Pancreas (tissue), 10 donors: ENCODE results near the gene EXOC3. TPM values are rescaled to one million over a fixed set of nuclear protein-coding genes. Genes with fewer than 3 reads are reported as not detected.

Source experiments
- ATAC-seq, 4 donors: fragments of 200-7000 bp; cut with Tn5 transposase; one replicate each; pipeline versions ENCODE4 v1.8.0 to v1.9.1; 2020; ENCODE audit warnings: mild to moderate bottlenecking in 4 of 4, moderate library complexity in 4 of 4
- DNase-seq, 6 donors: peaks; one replicate each; pipeline ENCODE4 v3.0.0-alpha.2; 2020
- FAIRE-seq: peaks from 2 replicates; lab custom pipeline; 2012; peaks lifted over from hg19 to GRCh38; lab: Jason Lieb, UNC
- H3K27ac ChIP-seq, 4 donors: fragments of 200-600 bp; sonication (generic); 1 replicate in 3 of 4; 2 replicates in 1 of 4; pipeline versions ENCODE4 v1.5.0 to v1.8.0; 2020
- H3K27me3 ChIP-seq, 4 donors: fragments of 200-600 bp; one replicate each; pipeline ENCODE4 v1.8.0; 2021
- H3K36me3 ChIP-seq, 3 donors: fragments of 200-600 bp; sonication (generic) in 1 of 3; one replicate each; pipeline versions ENCODE4 v1.5.0 to v1.8.0; 2020 to 2021
- H3K4me1 ChIP-seq, 3 donors: fragments of 200-600 bp; one replicate each; pipeline ENCODE4 v1.8.0; 2021
- H3K4me3 ChIP-seq, 4 donors: fragments of 200-600 bp; sonication (generic) in 2 of 4; one replicate each; pipeline versions ENCODE4 v1.5.0 to v1.8.0; 2020 to 2021
- H3K9me3 ChIP-seq, 4 donors: fragments of 200-600 bp; one replicate each; pipeline ENCODE4 v1.8.0; 2021
- WGBS, 2 donors: extraction: QIAGEN DNeasy Blood & Tissue Kit; methylation state at CpG; one replicate each; pipeline ENCODE4 v1.1.7; 2013; 5-methylcytosine and 5-hydroxymethylcytosine counted together
- intact Hi-C, 3 donors: fragments of 100-400 bp; cut with DNase I; formaldehyde crosslinking; loops; one replicate each; pipeline versions ENCODE4 v1.11.1 to v1.14.2; 2022
- polyA plus RNA-seq, 2 donors: library from polyadenylated mRNA; stranded (reverse); fragments of 200-250 nt; gene quantifications; one replicate each; pipeline ENCODE4 v1.2.3, GENCODE V29; 2013
- total RNA-seq, 6 donors: library from RNA; stranded (reverse); fragmentation: NEBNext Ultra II Directional in 4 of 6; extraction: Animal tissue kit (Norgen Biotek cat#: 25700) in 4 of 6; gene quantifications; one replicate each; pipeline versions ENCODE4 v1.2.1 to v1.2.4, GENCODE V29; 2021 to 2023
- TF ChIP-seq, protein P1 (sequence below), 4 donors: fragments of 200-600 bp; sonication (generic) in 3 of 4; IDR thresholded peaks; one replicate each; pipeline versions ENCODE4 v1.5.0 to v1.8.0; 2021; ENCODE audit warnings: antibody characterized with exemption in 4 of 4
- donor health status: healthy with polysubstance abuse.
- donor health status: DM: no; HTN: no; CAD: no; lungs with moderate emphysema.
- donor health status: DM: no; HTN: no; CAD: no.
- donor health status: control.
- donor health status: control.
- donor health status: Bipolar disorder and iron deficiency.
- donor health status: DM: yes; HTN: yes; CAD: no.
- donor health status: DM: no; HTN: no; CAD: no.
- donor health status: DM: no; HTN: no; CAD: no.
- donor health status: DM: yes; HTN: yes; CAD: no.

The EXOC3 gene
- total and polyA plus RNA-seq, 8 donors, result 24.5 to 71.8 (median 38.8) TPM

DNA sequence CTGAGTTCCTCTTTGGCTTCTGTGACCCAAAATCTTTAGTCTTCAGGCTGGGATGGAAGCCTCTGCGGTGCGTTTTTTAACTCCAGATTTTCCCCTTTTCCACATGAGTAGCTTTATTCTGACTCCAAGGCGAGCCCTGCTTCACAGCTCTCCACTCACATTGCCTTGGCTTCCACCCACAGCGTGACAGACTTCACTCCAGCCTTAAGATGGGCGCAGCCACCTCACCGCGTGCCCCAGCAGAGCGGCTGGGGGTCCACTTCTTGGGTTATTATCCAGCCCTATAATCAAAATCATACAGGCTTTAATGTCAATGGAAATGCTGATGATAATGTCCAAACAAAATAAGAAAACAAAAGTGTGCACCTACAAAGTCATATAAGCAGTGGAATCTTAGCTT is 1.2 kb downstream of the EXOC3 start:
- no peaks in the 10 kb centered on the region for H3K9me3 ChIP-seq
- FAIRE-seq (no peak), DNase-seq (peak in 1 of 6 donors; percentile 30), ATAC-seq (no peak)
- no peak overlapping the region for H3K27ac ChIP-seq
- peak overlapping the region in 3 of 4 donors; percentile 63 to 91 (median 89) for H3K4me3 ChIP-seq
- peaks cover 0 to 20% (median 14%) of the 10 kb centered on the region in 3 donors for H3K36me3 ChIP-seq
- no peaks in the 10 kb centered on the region for H3K27me3 ChIP-seq
- TF ChIP-seq, protein P1, sequence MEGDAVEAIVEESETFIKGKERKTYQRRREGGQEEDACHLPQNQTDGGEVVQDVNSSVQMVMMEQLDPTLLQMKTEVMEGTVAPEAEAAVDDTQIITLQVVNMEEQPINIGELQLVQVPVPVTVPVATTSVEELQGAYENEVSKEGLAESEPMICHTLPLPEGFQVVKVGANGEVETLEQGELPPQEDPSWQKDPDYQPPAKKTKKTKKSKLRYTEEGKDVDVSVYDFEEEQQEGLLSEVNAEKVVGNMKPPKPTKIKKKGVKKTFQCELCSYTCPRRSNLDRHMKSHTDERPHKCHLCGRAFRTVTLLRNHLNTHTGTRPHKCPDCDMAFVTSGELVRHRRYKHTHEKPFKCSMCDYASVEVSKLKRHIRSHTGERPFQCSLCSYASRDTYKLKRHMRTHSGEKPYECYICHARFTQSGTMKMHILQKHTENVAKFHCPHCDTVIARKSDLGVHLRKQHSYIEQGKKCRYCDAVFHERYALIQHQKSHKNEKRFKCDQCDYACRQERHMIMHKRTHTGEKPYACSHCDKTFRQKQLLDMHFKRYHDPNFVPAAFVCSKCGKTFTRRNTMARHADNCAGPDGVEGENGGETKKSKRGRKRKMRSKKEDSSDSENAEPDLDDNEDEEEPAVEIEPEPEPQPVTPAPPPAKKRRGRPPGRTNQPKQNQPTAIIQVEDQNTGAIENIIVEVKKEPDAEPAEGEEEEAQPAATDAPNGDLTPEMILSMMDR (IDR thresholded peaks at IDR 0.05), result no peak
- 77 to 89% methylated on average over 8 of the region's 8 CpGs for WGBS, 2 donors
- intact Hi-C loops, result no loop called here
- H3K4me1 ChIP-seq, result peaks cover 0 to 13% (median 6%) of the 10 kb centered on the region in 3 donors

DNA sequence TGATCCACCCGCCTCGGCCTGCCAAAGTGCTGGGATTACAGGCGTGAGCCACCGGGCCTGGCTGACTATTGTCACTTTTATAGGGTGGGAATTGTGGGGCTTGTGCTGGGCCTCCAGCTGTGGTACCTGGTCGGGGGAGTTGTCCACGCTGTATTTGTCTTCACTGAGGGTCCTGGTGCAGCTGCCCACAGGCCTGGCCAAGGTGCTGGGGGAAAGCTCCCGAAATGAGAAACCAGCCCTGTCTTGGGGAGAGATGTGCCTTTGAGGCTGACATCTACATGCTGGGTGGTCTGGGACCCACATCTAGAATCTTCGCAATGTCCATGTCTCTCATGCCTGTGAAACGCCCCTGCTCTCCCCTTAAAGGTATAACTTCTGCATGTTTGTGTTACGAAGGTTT is 2.6 kb downstream of the EXOC3 start:
- Histone ChIP-seq H3K4me3 (no peak overlapping the region), H3K27me3 (no peaks in the 10 kb centered on the region), H3K36me3 (peaks cover 0 to 26% (median 16%) of the 10 kb centered on the region in 3 donors), H3K4me1 (peaks cover 0 to 13% (median 6%) of the 10 kb centered on the region in 3 donors), H3K9me3 (no peaks in the 10 kb centered on the region), H3K27ac (no peak overlapping the region)
- TF ChIP-seq, protein P1 (IDR thresholded peaks at IDR 0.05), result no peak
- DNase-seq (no peak), FAIRE-seq (no peak), ATAC-seq (no peak)
- intact Hi-C loops, result no loop called here
- 87 to 89% methylated on average over 10 of the region's 10 CpGs for WGBS, 2 donors

DNA sequence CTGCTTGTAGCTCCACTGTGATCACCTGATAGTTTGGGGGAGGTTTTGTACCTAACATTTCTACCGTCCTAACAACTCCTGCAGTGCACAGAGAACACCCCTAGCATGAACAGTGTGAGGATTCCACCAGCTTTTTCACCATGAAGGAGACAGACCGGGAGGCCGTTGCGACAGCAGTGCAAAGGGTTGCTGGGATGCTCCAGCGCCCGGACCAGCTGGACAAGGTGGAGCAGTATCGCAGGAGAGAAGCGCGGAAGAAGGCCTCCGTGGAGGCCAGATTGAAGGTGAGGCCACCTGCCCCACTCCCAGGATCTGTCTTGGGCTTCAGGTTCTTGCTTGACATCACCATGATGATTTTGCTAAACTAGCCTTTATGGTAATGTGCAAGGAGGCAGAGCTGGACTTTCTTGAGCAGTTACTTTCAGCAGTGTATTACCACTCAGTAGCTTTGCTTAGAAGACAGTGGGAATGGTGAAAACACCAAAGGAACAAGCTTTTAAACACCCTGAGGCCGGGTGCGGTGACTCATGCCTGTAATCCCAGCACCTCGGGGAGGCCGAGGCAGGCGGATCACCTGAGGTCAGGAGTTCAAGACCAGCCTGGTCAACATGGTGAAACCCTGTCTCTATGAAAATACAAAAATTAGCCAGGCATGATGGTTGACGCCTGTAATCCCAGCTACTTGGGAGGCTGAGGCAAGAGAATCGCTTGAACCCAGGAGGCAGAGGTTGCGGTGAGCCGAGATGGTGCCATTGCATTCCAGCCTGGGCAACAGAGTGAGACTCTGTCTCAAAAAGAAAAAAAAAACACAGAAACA is 3.3 kb downstream of the EXOC3 start:
- TF ChIP-seq, protein P1 (IDR thresholded peaks at IDR 0.05), result no peak
- Histone ChIP-seq H3K4me3 (no peak overlapping the region), H3K27ac (no peak overlapping the region), H3K27me3 (no peaks in the 10 kb centered on the region), H3K36me3 (peaks cover 0 to 30% (median 16%) of the 10 kb centered on the region in 3 donors), H3K4me1 (peaks cover 0 to 13% (median 6%) of the 10 kb centered on the region in 3 donors), H3K9me3 (no peaks in the 10 kb centered on the region)
- no peak for ATAC-seq
- DNase-seq, result no peak
- 80 to 89% methylated on average over 18 to 19 of the region's 19 CpGs for WGBS, 2 donors
- FAIRE-seq, result no peak
- intact Hi-C loops, result no loop called here

GRCh38 chr5:446883-447263 is 3.9 kb downstream of the EXOC3 start:
- Histone ChIP-seq H3K4me3 (no peak overlapping the region), H3K27ac (no peak overlapping the region), H3K36me3 (peaks cover 0 to 33% (median 16%) of the 10 kb centered on the region in 3 donors), H3K27me3 (no peaks in the 10 kb centered on the region), H3K4me1 (peaks cover 0 to 11% (median 6%) of the 10 kb centered on the region in 3 donors), H3K9me3 (no peaks in the 10 kb centered on the region)
- DNase-seq, result peak in 1 of 6 donors; percentile 14
- TF ChIP-seq, protein P1 (IDR thresholded peaks at IDR 0.05), result peak in 3 of 4 donors; percentile 36 to 48 (median 44)
- FAIRE-seq, result no peak
- intact Hi-C loops, result no loop called here
- WGBS, 2 donors, result 43 to 46% methylated on average over 7 of the region's 7 CpGs
- peak in 3 of 4 donors; percentile 24 to 29 (median 25) for ATAC-seq

DNA sequence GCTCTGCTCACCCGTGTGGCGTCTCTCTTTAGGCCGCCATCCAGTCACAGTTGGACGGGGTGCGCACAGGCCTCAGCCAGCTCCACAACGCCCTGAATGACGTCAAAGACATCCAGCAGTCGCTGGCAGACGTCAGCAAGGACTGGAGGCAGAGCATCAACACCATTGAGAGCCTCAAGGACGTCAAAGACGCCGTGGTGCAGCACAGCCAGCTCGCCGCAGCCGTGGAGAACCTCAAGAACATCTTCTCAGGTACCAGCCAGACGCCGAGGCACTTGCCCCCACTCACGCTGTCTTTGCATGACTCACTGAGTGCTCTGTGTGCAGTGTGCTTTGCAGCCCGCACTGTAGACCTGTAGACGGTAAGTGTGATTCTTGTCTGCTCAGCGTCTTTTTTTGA is 4.5 kb downstream of the EXOC3 start:
- no peak overlapping the region for H3K27ac ChIP-seq
- H3K27me3 ChIP-seq, result no peaks in the 10 kb centered on the region
- intact Hi-C loops, result no loop called here
- peaks cover 0 to 33% (median 16%) of the 10 kb centered on the region in 3 donors for H3K36me3 ChIP-seq
- DNase-seq, result peak in 3 of 6 donors; percentile 1 to 60 (median 15)
- no peaks in the 10 kb centered on the region for H3K9me3 ChIP-seq
- H3K4me3 ChIP-seq, result no peak overlapping the region
- no peak for ATAC-seq
- H3K4me1 ChIP-seq, result peaks cover 0 to 5% (median under 1%) of the 10 kb centered on the region in 3 donors
- TF ChIP-seq, protein P1 (IDR thresholded peaks at IDR 0.05), result no peak
- 87 to 91% methylated on average over 21 of the region's 21 CpGs for WGBS, 2 donors
- no peak for FAIRE-seq
